GM19193 (cell line): Measurements from ENCODE around the gene SLC17A5.

ENCODE experiments used
- POLR2A ChIP-seq: IDR thresholded peaks from 4 replicates; pipeline ENCODE4 v1.6.1; 2011; ENCODE audit not compliant: insufficient read depth, insufficient read length; ENCODE audit errors: extremely low read depth

The SLC17A5 gene

DNA sequence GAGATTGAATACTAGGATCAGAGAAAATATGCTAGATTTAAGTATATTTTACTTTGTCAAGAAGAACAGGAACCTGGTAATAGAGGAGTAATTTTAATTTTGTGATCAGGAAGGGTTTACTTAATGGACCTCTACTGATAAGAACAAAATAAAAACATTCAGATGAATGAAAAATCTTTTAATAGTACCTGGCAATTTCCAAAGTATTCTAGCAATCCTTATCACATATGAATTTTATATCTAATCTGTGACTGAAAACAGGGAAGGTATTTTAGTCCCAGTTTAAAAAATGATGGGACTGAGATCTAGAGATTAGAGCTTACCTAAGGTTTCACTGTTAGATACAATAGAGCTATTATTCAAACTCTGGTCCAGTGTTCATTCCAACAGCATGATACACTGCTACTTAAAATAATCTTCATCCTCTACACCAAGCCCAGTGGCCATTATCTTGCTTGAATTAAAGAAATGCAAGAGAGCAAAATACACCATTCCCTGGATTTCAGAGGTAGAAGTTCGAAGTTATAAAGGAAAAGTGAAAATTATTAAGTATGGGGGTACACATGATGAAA lies 13.5 kb downstream of the SLC17A5 start:
- no peak for TF ChIP-seq POLR2A

DNA sequence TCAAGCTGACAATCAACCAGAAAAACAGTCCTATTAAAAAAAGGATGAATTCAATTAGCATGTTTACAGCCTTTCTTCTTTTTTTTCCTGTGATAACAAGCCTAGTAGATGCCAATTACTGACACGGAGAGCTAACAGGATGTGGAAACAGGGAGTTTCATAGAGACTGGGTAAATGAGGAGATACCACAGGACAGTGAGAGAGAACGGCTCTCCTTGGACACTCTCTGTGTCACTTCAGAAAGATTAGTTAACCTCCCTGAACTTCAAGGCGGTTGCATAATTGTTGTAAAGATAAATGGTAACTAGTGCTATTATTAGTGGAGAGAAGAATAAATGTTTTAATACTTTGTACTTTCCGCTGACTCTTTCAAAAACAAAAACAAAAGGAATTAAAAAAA lies 14.8 kb downstream of the SLC17A5 start:
- no peak for TF ChIP-seq POLR2A

DNA sequence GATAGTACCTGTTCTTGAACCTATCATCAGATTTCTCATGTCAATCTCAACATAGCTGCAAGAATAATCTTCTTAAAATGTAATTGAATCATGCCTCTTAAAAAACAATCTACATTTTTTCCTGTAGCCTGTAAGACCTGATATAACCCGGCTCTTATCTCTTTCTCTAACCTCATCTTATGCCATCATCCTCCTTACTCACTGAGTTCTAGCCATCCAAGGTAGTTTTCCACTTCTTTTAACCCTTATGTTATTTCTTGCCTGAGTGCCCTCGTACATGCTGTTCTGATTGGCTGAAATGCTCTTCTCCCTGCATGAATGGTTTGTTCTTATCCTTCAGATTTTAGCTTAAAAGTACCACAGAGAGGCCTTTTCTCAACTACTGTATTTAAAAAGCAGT lies 16.4 kb downstream of the SLC17A5 start:
- TF ChIP-seq POLR2A, result no peak

DNA sequence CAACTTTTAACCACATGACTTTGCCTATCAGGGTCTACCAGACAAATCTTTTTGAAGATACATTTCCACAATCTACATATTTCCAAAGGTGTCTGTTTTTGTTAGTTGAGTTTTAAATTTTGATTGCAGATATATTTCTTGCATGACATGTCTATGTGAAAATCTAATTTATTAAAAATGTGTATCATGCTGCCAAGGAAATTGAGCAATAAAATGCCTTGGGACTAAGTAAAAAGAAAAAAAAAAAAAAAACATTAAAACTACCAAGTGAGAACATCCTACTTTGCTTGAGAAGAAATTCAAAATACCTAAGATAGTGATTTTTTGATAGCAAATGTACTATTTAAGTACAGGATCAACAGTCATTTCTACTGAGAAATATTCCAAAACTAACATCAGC lies 17.7 kb downstream of the SLC17A5 start:
- no peak for TF ChIP-seq POLR2A

- TF ChIP-seq POLR2A, result no peak
Observed at GRCh38 chr6:73632346-73632745, 21.4 kb downstream of the SLC17A5 start.

- no peak for TF ChIP-seq POLR2A
Observed at GRCh38 chr6:73631849-73632248, 21.9 kb downstream of the SLC17A5 start.

DNA sequence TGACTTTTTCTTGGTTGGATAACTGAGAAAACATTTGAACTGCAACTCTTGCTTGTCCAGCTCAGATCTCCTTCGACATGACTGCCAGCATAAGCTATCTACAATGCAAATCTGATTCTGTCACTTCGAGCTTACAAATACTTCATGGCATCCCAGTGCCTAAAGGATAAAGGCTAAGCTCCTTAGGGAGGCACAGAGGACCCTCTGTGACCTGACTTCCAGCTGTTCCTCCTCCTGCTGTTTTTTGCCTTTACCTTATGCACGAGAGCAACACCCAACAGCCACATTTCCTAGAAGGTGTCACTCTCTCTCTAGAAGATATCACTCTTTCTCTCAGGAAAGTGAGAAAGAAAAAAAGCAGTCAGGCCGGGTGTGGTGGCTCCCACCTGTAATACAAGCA lies 23.4 kb downstream of the SLC17A5 start:
- TF ChIP-seq POLR2A, result no peak

GRCh38 chr6:73624896-73625295 lies 28.9 kb downstream of the SLC17A5 start:
- TF ChIP-seq POLR2A, result no peak

DNA sequence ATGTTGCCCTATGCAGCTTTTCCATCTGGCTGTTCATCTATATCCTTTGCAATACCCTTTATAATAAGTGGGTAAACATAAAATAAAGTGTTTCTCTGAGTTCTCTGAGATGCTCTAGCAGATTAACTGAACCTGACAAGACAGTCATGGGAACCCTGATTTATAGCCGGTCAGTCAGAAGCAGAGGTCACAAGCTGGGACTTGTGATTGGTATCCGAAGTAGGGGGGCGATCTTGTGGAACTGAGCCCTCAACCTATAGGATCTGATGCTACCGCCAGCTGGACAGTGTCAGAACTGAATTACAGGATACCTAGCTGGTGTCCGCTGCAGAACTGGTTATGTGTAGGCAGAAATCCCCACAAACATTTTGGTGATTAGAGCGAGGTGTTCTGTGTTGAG lies 39.0 kb downstream of the SLC17A5 start:
- TF ChIP-seq POLR2A, result no peak

DNA sequence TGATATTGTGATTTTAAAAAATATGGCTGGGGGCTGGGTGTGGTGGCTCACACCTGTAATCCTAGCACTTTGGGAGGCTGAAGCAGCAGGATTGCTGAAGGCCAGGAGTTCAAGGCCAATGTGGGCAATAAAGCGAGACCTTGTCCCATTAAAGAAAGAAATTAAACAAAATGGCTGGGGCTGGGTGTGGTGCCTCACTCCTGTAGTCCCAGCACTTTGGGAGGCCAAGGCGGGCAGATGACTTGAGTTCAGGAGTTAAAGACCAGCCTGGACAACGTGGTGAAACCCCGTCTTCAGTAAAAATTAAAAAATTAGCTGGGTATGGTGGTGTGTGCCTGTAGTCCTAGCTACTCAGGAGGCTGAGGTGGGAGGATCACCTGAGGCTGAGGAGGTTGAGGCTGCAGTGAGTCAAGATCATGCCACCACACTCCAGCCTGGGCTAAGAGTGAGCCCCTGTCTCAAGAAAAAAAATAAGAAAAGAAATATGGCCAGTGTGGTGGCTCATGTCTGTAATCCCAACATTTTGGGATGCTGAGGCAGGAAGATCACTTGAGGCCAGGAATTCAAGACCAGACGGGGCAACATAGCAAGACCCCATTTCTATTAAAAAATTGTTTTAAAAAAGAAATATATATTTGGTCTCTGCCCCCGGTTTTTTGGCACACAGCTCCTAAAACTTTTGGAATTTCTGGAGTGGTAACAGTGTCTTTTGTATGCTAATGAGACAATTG lies 39.8 kb downstream of the SLC17A5 start:
- no peak for TF ChIP-seq POLR2A

DNA sequence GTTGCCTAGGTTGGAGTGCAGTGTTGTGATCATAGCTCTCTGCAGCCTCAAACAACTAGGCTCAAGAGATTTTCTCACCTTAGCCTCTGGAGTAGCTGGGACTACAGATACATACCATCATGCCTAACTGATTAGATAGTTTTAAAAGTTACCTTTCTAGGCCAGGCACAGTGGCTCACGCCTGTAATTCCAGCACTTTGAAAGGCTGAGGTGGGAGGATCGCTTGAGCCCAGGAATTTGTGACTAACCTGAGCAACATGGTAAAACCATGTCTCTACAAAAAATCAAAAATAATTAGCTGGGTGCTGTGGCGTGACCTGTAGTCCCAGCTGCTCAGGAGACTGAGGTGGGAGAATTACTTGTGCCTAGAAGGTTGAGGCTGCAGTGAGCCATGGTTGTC lies 41.2 kb downstream of the SLC17A5 start:
- TF ChIP-seq POLR2A, result no peak

DNA sequence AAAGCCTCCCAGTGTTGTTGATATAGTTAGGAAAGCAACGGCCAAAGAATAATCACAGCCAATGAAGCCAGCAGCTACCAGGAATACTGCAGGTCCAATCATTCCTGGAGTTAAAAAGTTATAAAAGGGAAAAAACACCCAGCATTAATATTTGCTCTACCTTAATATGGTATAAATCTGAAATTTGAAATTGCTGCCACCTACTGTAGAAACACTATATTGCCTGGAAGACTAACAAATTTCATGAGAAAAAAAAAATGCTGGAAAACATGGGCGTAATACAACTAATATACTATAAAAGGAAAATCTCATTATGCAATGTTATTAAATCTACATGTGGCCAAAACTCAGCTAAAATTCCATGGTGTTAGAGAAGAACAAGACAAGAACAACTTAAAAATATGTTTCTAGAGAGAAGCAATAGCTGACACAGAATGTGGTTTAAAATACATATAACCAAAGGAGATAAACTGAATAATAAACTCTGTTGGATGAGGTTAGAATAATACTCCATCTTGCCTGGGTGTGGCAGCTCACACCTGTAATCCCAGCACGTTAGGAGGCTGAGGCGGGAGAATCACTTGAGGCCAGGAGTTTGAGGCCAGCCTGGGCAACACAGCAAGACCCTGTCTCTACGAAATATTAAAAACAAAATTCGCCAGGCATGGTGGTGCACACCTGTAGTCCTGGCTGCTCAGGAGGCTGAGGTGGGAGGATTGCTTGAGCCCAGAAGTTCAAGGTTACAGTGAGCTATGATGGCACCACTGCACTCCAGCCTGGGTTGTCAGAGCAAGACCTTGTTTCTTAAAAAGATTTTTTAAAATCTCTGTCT lies 43.1 kb downstream of the SLC17A5 start:
- TF ChIP-seq POLR2A, result no peak

- no peak for TF ChIP-seq POLR2A
Observed at GRCh38 chr6:73608761-73609160, 45.0 kb downstream of the SLC17A5 start.

- TF ChIP-seq POLR2A, result no peak
Observed at GRCh38 chr6:73606428-73606827, 47.4 kb downstream of the SLC17A5 start.

- no peak for TF ChIP-seq POLR2A
Observed at GRCh38 chr6:73604461-73604860, 49.3 kb downstream of the SLC17A5 start.

- TF ChIP-seq POLR2A, result no peak
Observed at GRCh38 chr6:73604020-73604419, 49.8 kb downstream of the SLC17A5 start.
